Naive thymus-derived CD4-positive, alpha-beta T cell (primary cell): ENCODE data around the gene DNAAF8. TPM values are rescaled to one million over a fixed set of nuclear protein-coding genes. Genes with fewer than 3 reads are reported as not detected.
A peak's percentile ranks its signal among the peaks of the same experiment; 100 is the strongest.

Source experiments
- ATAC-seq: fragments of 150-1000 bp; cut with Tn5 transposase; 2 replicates; pipeline ENCODE4 v1.10.0; 2021; ENCODE audit warnings: mild to moderate bottlenecking, moderate library complexity
- CTCF ChIA-PET: fragments of 350-600 bp; sonication (Branson Sonifier 250); formaldehyde crosslinking; loops from one replicate; lab custom pipeline; 2021; ENCODE audit warnings: antibody characterized with exemption; lab: Charles Lee
- POLR2A ChIA-PET: fragments of 350-600 bp; sonication (Branson Sonifier 250); formaldehyde crosslinking; loops from one replicate; lab custom pipeline; 2021; ENCODE audit warnings: antibody characterized with exemption, inconsistent platforms; lab: Charles Lee
- DNase-seq, 9 donors: peaks; one replicate each; pipeline versions ENCODE4 v3.0.0 to v3.0.0-alpha.2; 2020 to 2022; ENCODE audit warnings: mixed read lengths in 1 of 9
- H3K27ac ChIP-seq: one replicate; pipeline ENCODE4 v1.7.0; 2013; ENCODE audit warnings: mild to moderate bottlenecking, low read depth, low read length, moderate library complexity
- H3K27me3 ChIP-seq, 2 donors: one replicate each; pipeline ENCODE4 v1.7.0; 2013; ENCODE audit warnings: low read length in 2 of 2, mild to moderate bottlenecking in 2 of 2, moderate library complexity in 2 of 2; ENCODE audit not compliant: control insufficient read depth in 2 of 2, insufficient read depth in 2 of 2
- H3K36me3 ChIP-seq, 3 experiments: 1 replicate in 2 of 3; 2 replicates in 1 of 3; pipeline ENCODE4 v1.7.0; 2013; ENCODE audit warnings: low read length in 3 of 3, mild to moderate bottlenecking in 3 of 3, moderate library complexity in 1 of 3; ENCODE audit not compliant: insufficient read depth in 3 of 3, control insufficient read depth in 2 of 3
- H3K4me1 ChIP-seq, 2 donors: one replicate each; pipeline ENCODE4 v1.7.0; 2013; ENCODE audit warnings: low read length in 2 of 2, mild to moderate bottlenecking in 2 of 2, moderate library complexity in 1 of 2; ENCODE audit not compliant: control insufficient read depth in 2 of 2, insufficient read depth in 2 of 2
- H3K4me3 ChIP-seq: 2 replicates; pipeline ENCODE4 v1.7.0; 2013; ENCODE audit warnings: mild to moderate bottlenecking, low read length
- H3K9me3 ChIP-seq, 3 experiments: 1 replicate in 2 of 3; 2 replicates in 1 of 3; pipeline ENCODE4 v1.7.0; 2013; ENCODE audit warnings: low read length in 3 of 3; ENCODE audit not compliant: control insufficient read depth in 2 of 3
- H3K27ac Mint-ChIP-seq, 9 donors: one replicate each; pipeline ENCODE4 v1.8.0; 2020 to 2022; ENCODE audit warnings: mixed read lengths in 9 of 9, mild to moderate bottlenecking in 8 of 9, moderate library complexity in 5 of 9, inconsistent platforms in 2 of 9
- H3K27me3 Mint-ChIP-seq, 5 donors: one replicate each; pipeline ENCODE4 v1.8.0; 2021 to 2022; ENCODE audit warnings: mixed read lengths in 5 of 5, mild to moderate bottlenecking in 1 of 5
- H3K36me3 Mint-ChIP-seq, 5 donors: one replicate each; pipeline ENCODE4 v1.8.0; 2020 to 2022; ENCODE audit warnings: mixed read lengths in 5 of 5, mild to moderate bottlenecking in 3 of 5, inconsistent platforms in 1 of 5
- H3K4me1 Mint-ChIP-seq, 7 donors: one replicate each; pipeline ENCODE4 v1.8.0; 2020 to 2022; ENCODE audit warnings: mixed read lengths in 7 of 7, mild to moderate bottlenecking in 3 of 7, inconsistent platforms in 1 of 7
- H3K4me3 Mint-ChIP-seq, 10 donors: one replicate each; pipeline ENCODE4 v1.8.0; 2020 to 2022; ENCODE audit warnings: mild to moderate bottlenecking in 10 of 10, mixed read lengths in 10 of 10, moderate library complexity in 6 of 10, inconsistent platforms in 2 of 10
- H3K9me3 Mint-ChIP-seq, 11 donors: one replicate each; pipeline ENCODE4 v1.8.0; 2020 to 2022; ENCODE audit warnings: mixed read lengths in 11 of 11, mild to moderate bottlenecking in 4 of 11, inconsistent platforms in 1 of 11, moderate library complexity in 1 of 11
- intact Hi-C, 2 donors: fragments of 100-400 bp; cut with micrococcal nuclease; formaldehyde crosslinking; loops; one replicate each; pipeline ENCODE4 v1.15.1; 2023
- polyA plus RNA-seq, 2 donors: library from polyadenylated mRNA; unstranded; fragments of 300-500 nt; fragmentation: Illumina TruSeq; gene quantifications; one replicate each; pipeline ENCODE4 v1.2.3, GENCODE V29; 2021
- total RNA-seq, 6 experiments: library from RNA in 5 of 6; stranded (reverse) in 5 of 6; gene quantifications; 1 replicate in 5 of 6; 2 replicates in 1 of 6; pipeline ENCODE4 v1.2.3 and lab custom pipeline; 2021 to 2026

The DNAAF8 gene
- total and polyA plus RNA-seq, 7 experiments from 2014 or later, result 0.11 to 0.57 (median 0.29) TPM; not detected in 1

DNA sequence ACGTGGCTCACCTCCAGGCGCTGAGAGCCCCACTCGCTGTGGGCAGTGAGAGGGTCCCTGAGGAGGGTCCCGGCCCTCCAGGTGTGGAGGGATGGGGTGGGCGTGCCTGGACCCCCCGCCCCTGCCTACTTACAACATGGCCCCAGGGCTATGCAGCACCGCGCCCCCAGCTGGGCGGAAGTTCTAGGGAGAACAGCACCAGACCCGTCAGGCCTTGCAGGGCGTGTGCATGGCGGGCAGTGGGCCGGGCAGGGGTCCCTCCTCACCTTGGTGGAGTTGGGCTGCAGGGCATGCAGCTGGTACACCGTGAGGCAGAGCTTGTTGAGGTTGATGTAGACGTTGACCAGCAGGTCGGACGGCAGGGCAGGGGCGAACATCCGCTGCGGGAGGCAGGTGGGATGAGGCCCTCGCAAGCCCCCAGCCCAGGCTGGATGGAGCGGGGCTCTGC is 63.5 kb downstream of the DNAAF8 start:
- Histone ChIP-seq H3K4me1 (peaks cover 3 to 12% of the 10 kb centered on the region in 2 donors), H3K4me3 (no peak overlapping the region), H3K27ac (no peak overlapping the region), H3K36me3 (peaks cover 0 to 8% (median 0%) of the 10 kb centered on the region in 3 experiments), H3K9me3 (no peaks in the 10 kb centered on the region), H3K27me3 (no peaks in the 10 kb centered on the region)
- Mint-ChIP-seq H3K27me3 (no peaks in the 10 kb centered on the region), H3K27ac (no peak overlapping the region), H3K9me3 (no peaks in the 10 kb centered on the region), H3K4me3 (no peak overlapping the region), H3K4me1 (peaks cover 7 to 12% (median 9%) of the 10 kb centered on the region in 7 donors), H3K36me3 (no peaks in the 10 kb centered on the region)
- DNase-seq, result no peak
- ATAC-seq, result no peak
- intact Hi-C loops, result no loop called here
- POLR2A ChIA-PET, result no interaction called here
- CTCF ChIA-PET, result no interaction called here

DNA sequence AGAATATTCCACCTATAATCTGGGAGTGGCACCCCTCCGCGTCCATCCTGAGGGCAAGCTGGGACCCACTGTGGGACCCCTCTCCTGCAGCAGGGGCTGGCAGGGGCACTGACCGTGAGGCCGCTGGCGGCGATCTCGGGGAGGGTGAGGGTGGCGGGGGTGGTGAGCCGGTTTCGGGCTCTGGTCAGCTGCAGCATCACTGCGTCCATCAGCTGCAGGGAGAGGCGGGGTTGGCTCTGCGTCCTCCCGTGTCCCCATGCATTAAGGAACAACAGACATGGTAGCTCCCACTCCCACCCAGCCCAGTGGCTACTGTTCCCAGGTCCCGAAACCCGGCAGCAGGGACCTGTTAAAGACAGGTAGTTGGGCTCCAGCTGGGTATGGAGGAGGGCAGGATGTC is 64.1 kb downstream of the DNAAF8 start:
- Histone ChIP-seq H3K9me3 (no peaks in the 10 kb centered on the region), H3K4me1 (peaks cover 9 to 17% of the 10 kb centered on the region in 2 donors), H3K27me3 (no peaks in the 10 kb centered on the region), H3K36me3 (peaks cover 0 to 8% (median 0%) of the 10 kb centered on the region in 3 experiments), H3K4me3 (no peak overlapping the region), H3K27ac (no peak overlapping the region)
- no peaks in the 10 kb centered on the region for H3K36me3 Mint-ChIP-seq
- intact Hi-C loops, result no loop called here
- peaks cover 7 to 17% (median 12%) of the 10 kb centered on the region in 7 donors for H3K4me1 Mint-ChIP-seq
- ATAC-seq, result no peak
- no peaks in the 10 kb centered on the region for H3K27me3 Mint-ChIP-seq
- ChIA-PET CTCF (no interaction called here), POLR2A (interaction anchor here (0.6 kb wide), 1 partner anchor 30 kb away, joined by 5 read pairs; no protein-coding TSS in a partner anchor)
- peak overlapping the region in 1 of 9 donors; percentile 8 for H3K27ac Mint-ChIP-seq
- DNase-seq, result no peak
- H3K9me3 Mint-ChIP-seq, result no peaks in the 10 kb centered on the region
- H3K4me3 Mint-ChIP-seq, result no peak overlapping the region

Other genes with a start within 250 kb of the DNAAF8 start
- 10 to 100 TPM; 28.1 to 41.1 (median 31.0) TPM for gene CDIP1, start 195.8 kb upstream of the DNAAF8 start, total RNA-seq
- 10 to 100 TPM; 28.3 to 33.4 TPM for gene CDIP1, start 195.8 kb upstream of the DNAAF8 start, polyA plus RNA-seq
- under 1 TPM; 0.17 to 0.70 (median 0.64) TPM for gene C16orf96, start 178.2 kb upstream of the DNAAF8 start, total RNA-seq
- gene C16orf96, start 178.2 kb upstream of the DNAAF8 start, polyA plus RNA-seq, result not detected
- 10 to 100 TPM; 21.8 to 36.5 (median 29.7) TPM for gene UBALD1, start 119.6 kb upstream of the DNAAF8 start, total RNA-seq
- gene UBALD1, start 119.6 kb upstream of the DNAAF8 start, polyA plus RNA-seq, result 1 to 10 TPM; 1.6 to 2.5 TPM
- 100 to 1,000 TPM in 1 of 5 experiments, 10 to 100 TPM in 4; 62.6 to 103 (median 81.2) TPM for gene MGRN1, start 109.7 kb upstream of the DNAAF8 start, total RNA-seq
- 1 to 10 TPM; 4.9 to 10.0 TPM for gene MGRN1, start 109.7 kb upstream of the DNAAF8 start, polyA plus RNA-seq
- gene NUDT16L1, start 41.0 kb upstream of the DNAAF8 start, total RNA-seq, result 10 to 100 TPM; 42.8 to 65.4 (median 53.3) TPM
- 100 to 1,000 TPM; 104 to 133 TPM for gene NUDT16L1, start 41.0 kb upstream of the DNAAF8 start, polyA plus RNA-seq
- gene ANKS3, start 266 bp upstream of the DNAAF8 start, total RNA-seq, result 10 to 100 TPM; 17.6 to 32.7 (median 25.3) TPM
- 1 to 10 TPM; 4.1 to 8.5 TPM for gene ANKS3, start 266 bp upstream of the DNAAF8 start, polyA plus RNA-seq
- 10 to 100 TPM; 13.8 to 43.0 (median 24.7) TPM for gene ZNF500, start 32.6 kb downstream of the DNAAF8 start, total RNA-seq
- 10 to 100 TPM; 11.0 to 25.7 TPM for gene ZNF500, start 32.6 kb downstream of the DNAAF8 start, polyA plus RNA-seq
- not detected for gene SEPTIN12, start 53.8 kb downstream of the DNAAF8 start, total RNA-seq
- not detected for gene SEPTIN12, start 53.8 kb downstream of the DNAAF8 start, polyA plus RNA-seq
- gene SMIM22, start 60.8 kb downstream of the DNAAF8 start, total RNA-seq, result not detected
- gene SMIM22, start 60.8 kb downstream of the DNAAF8 start, polyA plus RNA-seq, result not detected
- gene ROGDI, start 68.1 kb downstream of the DNAAF8 start, total RNA-seq, result 10 to 100 TPM in 3 of 5 experiments, 1 to 10 TPM in 2; 7.4 to 29.0 (median 10.1) TPM
- 1 to 10 TPM; 7.9 to 8.3 TPM for gene ROGDI, start 68.1 kb downstream of the DNAAF8 start, polyA plus RNA-seq
- gene GLYR1, start 112.8 kb downstream of the DNAAF8 start, total RNA-seq, result 100 to 1,000 TPM in 4 of 5 experiments, 10 to 100 TPM in 1; 98.7 to 122 (median 108) TPM
- 10 to 100 TPM; 32.0 to 44.9 TPM for gene GLYR1, start 112.8 kb downstream of the DNAAF8 start, polyA plus RNA-seq
- 10 to 100 TPM; 39.5 to 58.7 (median 42.4) TPM for gene UBN1, start 112.9 kb downstream of the DNAAF8 start, total RNA-seq
- gene UBN1, start 112.9 kb downstream of the DNAAF8 start, polyA plus RNA-seq, result 10 to 100 TPM; 11.0 to 18.4 TPM
- not detected for gene PPL, start 202.6 kb downstream of the DNAAF8 start, total RNA-seq
- under 1 TPM; 0.15 to 0.47 TPM for gene PPL, start 202.6 kb downstream of the DNAAF8 start, polyA plus RNA-seq
- gene SEC14L5, start 223.8 kb downstream of the DNAAF8 start, total RNA-seq, result 1 to 10 TPM in 1 of 5 experiments, under 1 TPM in 1, not detected in 3; 0.21 to 1.0 TPM
- not detected for gene SEC14L5, start 223.8 kb downstream of the DNAAF8 start, polyA plus RNA-seq